Peyer's patch (tissue), 4 donors: ENCODE results near the gene TMCO2. TPM values are rescaled to one million over a fixed set of nuclear protein-coding genes. Genes with fewer than 3 reads are reported as not detected.

Source experiments
- DNase-seq, 3 donors: peaks; one replicate each; pipeline ENCODE4 v3.0.0-alpha.2; 2017 to 2019
- H3K27ac ChIP-seq, 4 donors: fragments of 200-600 bp; sonication (generic); one replicate each; pipeline ENCODE4 v1.5.1; 2016 to 2019
- H3K27me3 ChIP-seq, 2 donors: fragments of 200-600 bp; sonication (generic); one replicate each; pipeline ENCODE4 v1.5.1; 2019
- H3K36me3 ChIP-seq, 3 donors: fragments of 200-600 bp; sonication (generic); one replicate each; pipeline ENCODE4 v1.5.1; 2016 to 2019
- H3K4me1 ChIP-seq, 4 donors: fragments of 200-600 bp; sonication (generic); one replicate each; pipeline ENCODE4 v1.5.1; 2016 to 2019
- H3K4me3 ChIP-seq, 4 donors: fragments of 200-600 bp; sonication (generic); 1 replicate in 3 of 4; 2 replicates in 1 of 4; pipeline ENCODE4 v1.5.1; 2016 to 2019; ENCODE audit warnings: mild to moderate bottlenecking in 1 of 4
- H3K9me3 ChIP-seq, 4 donors: fragments of 200-600 bp; sonication (generic); one replicate each; pipeline ENCODE4 v1.5.1; 2016 to 2019; ENCODE audit warnings: mild to moderate bottlenecking in 1 of 4
- CTCF ChIP-seq, 6 experiments: fragments of 450-650 bp in 4 of 6; fragments of 200-600 bp in 2 of 6; sonication (generic) in 1 of 6; IDR thresholded peaks; one replicate each; pipeline ENCODE4 v1.5.1; 2017 to 2019; ENCODE audit warnings: antibody characterized with exemption in 6 of 6, mild to moderate bottlenecking in 3 of 6, moderate library complexity in 1 of 6
- POLR2A ChIP-seq, 2 donors: fragments of 450-650 bp; IDR thresholded peaks; one replicate each; pipeline ENCODE4 v1.5.1; 2017; ENCODE audit warnings: antibody characterized with exemption in 2 of 2, mild to moderate bottlenecking in 2 of 2, moderate library complexity in 2 of 2
- total RNA-seq, 4 donors: library from RNA; depleted of rRNA; stranded (reverse); fragments of >200 nt; gene quantifications; one replicate each; pipeline ENCODE4 v1.1.0, GENCODE V29; 2016

The TMCO2 gene
- total RNA-seq, 4 donors from 2014 or later: not detected

DNA sequence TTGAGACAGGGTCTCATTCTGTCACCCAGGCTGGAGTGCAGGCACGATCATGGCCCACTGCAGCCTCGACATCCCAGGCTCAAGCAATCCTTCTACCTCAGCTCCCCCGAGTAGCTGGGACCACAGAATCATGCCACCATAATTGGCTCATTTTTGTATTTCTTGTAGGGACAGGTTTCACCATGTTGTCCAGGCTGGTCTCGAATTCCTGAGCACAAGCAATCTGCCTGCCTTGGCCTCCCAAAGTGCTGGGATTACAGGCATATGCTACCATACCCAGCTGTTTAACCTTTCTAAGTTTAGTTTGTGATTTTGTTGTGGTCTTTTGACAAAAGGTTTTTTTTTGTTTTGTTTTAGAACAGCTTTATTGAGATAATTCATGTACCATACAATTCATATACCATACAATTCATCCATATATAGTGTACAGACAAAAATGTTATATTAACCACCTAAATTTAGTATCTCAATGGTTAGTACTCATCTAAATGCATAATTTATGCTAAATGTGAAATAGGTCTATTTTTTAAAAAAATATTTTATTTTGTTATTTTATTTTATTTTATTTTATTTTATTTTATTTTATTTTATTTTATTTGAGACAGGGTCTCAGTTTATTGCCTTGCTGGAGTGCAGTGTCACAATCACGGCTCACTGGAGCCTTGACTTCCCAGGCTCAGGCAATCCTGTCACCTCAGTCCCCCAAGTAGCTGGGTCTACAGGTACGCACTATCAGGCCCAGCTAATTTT lies 19.2 kb downstream of the TMCO2 start:
- no peak overlapping the region for H3K4me3 ChIP-seq
- TF ChIP-seq CTCF (IDR thresholded peaks at IDR 0.05): no peak
- no peak for TF ChIP-seq POLR2A (IDR thresholded peaks at IDR 0.05)
- H3K9me3 ChIP-seq: no peaks in the 10 kb centered on the region
- H3K4me1 ChIP-seq: no peaks in the 10 kb centered on the region
- peaks cover 0 to 67% (median 0%) of the 10 kb centered on the region in 3 donors for H3K36me3 ChIP-seq
- H3K27ac ChIP-seq: peak overlapping the region in 1 of 4 donors; percentile 51
- no peak for DNase-seq
- H3K27me3 ChIP-seq: no peaks in the 10 kb centered on the region

GRCh38 chr1:40267767-40268187 lies 20.0 kb downstream of the TMCO2 start:
- no peaks in the 10 kb centered on the region for H3K9me3 ChIP-seq
- no peak for DNase-seq
- no peak for TF ChIP-seq POLR2A (IDR thresholded peaks at IDR 0.05)
- TF ChIP-seq CTCF (IDR thresholded peaks at IDR 0.05): no peak
- H3K4me1 ChIP-seq: no peaks in the 10 kb centered on the region
- no peak overlapping the region for H3K4me3 ChIP-seq
- H3K36me3 ChIP-seq: peaks cover 0 to 67% (median 0%) of the 10 kb centered on the region in 3 donors
- H3K27me3 ChIP-seq: no peaks in the 10 kb centered on the region
- peak overlapping the region in 1 of 4 donors; percentile 51 for H3K27ac ChIP-seq

GRCh38 chr1:40268211-40268610 lies 20.5 kb downstream of the TMCO2 start:
- H3K4me3 ChIP-seq: no peak overlapping the region
- H3K27me3 ChIP-seq: no peaks in the 10 kb centered on the region
- peak overlapping the region in 1 of 4 donors; percentile 55 for H3K27ac ChIP-seq
- H3K9me3 ChIP-seq: no peaks in the 10 kb centered on the region
- peaks cover 0 to 67% (median 0%) of the 10 kb centered on the region in 3 donors for H3K36me3 ChIP-seq
- no peak for DNase-seq
- no peaks in the 10 kb centered on the region for H3K4me1 ChIP-seq
- no peak for TF ChIP-seq POLR2A (IDR thresholded peaks at IDR 0.05)
- TF ChIP-seq CTCF (IDR thresholded peaks at IDR 0.05): no peak

- peaks cover 0 to 64% (median 0%) of the 10 kb centered on the region in 3 donors for H3K36me3 ChIP-seq
- H3K4me1 ChIP-seq: no peaks in the 10 kb centered on the region
- no peak overlapping the region for H3K27ac ChIP-seq
- no peaks in the 10 kb centered on the region for H3K9me3 ChIP-seq
- H3K27me3 ChIP-seq: no peaks in the 10 kb centered on the region
- DNase-seq: no peak
- TF ChIP-seq POLR2A (IDR thresholded peaks at IDR 0.05) (no peak), CTCF (IDR thresholded peaks at IDR 0.05) (no peak)
- no peak overlapping the region for H3K4me3 ChIP-seq
Measured at GRCh38 chr1:40270152-40270834, 22.6 kb downstream of the TMCO2 start.

- Histone ChIP-seq H3K36me3 (peaks cover 0 to 58% (median 0%) of the 10 kb centered on the region in 3 donors), H3K4me3 (no peak overlapping the region), H3K4me1 (no peaks in the 10 kb centered on the region), H3K9me3 (no peaks in the 10 kb centered on the region), H3K27me3 (no peaks in the 10 kb centered on the region), H3K27ac (no peak overlapping the region)
- TF ChIP-seq POLR2A (IDR thresholded peaks at IDR 0.05) (no peak), CTCF (IDR thresholded peaks at IDR 0.05) (no peak)
- DNase-seq: no peak
Measured at GRCh38 chr1:40272653-40273213, 25.0 kb downstream of the TMCO2 start.
